Activated T-helper 1 cell treated with Interleukin-2 at 50 U/mL for 16 hours (primary cell): ENCODE data around the gene C20orf96.

Experiments used
- DNase-seq: peaks from one replicate; pipeline ENCODE4 v3.0.0-alpha.2; 2020; ENCODE audit warnings: low read depth

Gene C20orf96

DNA sequence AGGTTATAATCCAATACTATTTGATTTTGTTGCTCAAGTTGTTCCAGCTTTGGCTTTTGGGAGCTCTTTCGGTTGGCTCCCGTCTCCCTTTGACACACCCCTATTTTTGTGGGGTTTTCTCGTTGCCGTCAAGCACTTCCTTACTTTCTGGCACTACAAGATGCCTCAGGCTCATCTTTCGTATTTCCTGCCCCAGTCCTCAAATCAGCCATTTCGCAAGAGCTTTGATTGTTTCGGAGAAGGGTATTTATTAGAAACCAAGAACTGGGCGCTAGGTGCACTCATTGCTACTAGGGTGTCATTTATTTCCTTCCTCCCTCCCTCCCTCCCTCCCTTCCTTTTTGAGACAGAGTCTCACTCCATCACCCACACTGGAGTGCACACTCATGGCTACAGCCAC lies 21.5 kb upstream of the C20orf96 start:
- no peak for DNase-seq

- no peak for DNase-seq
Observed at GRCh38 chr20:311609-312008, 21.1 kb upstream of the C20orf96 start.

- DNase-seq = no peak
Observed at GRCh38 chr20:310645-311044, 20.1 kb upstream of the C20orf96 start.

DNA sequence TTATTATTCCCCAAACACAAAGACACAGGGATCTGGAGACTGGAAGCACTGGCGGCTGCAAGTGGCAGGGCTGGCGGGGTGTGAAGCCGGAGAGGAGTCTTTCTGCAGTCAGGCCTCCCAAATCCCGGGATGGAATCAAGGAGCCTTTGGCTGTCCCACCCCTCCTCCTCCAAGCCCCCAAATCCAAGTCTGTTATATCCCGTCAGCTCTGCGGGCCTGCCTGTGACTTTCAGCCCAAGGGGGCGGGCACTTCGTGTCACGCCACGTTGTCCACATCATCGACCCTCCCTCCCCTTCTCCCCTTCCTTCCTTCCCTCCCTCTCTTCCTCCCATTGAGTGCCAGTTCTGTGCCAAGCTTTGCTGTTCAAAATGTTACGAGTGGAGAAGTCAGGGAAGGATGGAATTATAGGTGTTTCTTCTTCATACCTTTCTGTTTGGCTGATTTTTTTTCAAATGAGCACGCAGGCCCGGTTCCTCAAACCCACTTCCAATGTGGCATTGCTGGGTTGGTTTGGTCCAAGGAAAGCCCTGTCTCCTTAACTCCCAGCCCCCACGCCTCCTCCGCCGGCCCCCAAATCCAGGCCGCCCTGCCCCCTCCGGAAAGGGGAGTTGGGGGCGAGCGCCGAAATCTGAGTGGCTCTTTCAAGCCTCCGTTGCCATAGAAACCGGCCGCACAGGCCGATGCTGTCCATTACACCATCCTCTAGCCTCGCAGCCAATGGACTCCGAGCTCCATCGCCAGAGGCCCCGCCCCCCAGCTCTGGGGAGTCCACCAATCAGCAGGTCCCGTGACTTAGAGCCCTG lies 19.5 kb upstream of the C20orf96 start:
- peak; percentile 44 for DNase-seq

- DNase-seq = no peak
Observed at GRCh38 chr20:309306-309840, 18.8 kb upstream of the C20orf96 start.

DNA sequence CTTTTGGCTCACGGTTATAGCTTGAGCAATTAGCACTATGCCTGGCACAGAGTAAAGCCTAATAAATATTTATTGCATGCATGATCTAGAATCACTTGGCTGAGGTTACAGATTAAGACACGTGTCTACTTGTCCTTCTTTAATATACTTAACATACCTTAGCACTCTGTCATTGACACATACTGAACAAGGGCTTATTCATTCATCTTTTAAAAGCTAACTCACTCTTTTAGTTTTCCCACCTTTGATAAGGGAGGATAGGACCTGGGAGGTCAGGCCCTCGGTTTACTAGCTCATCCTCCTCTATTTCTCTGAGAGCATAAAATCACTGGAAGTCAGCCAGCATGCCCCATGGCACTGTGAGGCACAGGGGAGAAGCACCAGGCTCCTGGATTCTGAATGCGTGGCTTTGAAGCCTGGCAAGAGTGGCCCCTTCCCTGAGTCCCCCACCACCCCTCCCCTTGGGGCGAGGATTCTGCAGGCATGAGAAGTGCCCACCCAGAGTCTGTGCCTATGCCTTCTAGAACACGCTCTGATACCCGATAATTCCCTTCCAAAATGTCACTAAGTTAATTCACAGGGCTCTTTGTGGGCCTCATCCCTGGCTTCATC lies 18.0 kb upstream of the C20orf96 start:
- DNase-seq = no peak

DNA sequence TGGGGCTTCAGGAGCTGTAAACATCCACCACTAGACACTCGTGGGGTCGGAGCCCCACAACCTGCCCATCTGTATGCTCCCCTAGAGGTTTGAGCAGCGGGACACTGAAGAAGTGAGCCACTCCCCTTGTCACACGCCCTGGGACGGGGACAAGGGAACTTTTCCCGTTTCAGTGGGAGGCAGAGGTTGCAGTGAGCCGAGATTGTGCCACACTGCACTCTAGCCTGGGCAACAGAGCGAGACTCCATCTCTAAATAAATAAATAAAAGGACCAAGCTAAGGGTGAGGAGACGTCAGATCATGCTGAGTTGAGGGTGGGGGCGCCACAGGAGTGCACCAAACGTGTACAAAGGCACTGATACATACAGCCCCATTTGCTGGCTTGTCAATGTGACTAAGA lies 15.2 kb upstream of the C20orf96 start:
- no peak for DNase-seq

DNA sequence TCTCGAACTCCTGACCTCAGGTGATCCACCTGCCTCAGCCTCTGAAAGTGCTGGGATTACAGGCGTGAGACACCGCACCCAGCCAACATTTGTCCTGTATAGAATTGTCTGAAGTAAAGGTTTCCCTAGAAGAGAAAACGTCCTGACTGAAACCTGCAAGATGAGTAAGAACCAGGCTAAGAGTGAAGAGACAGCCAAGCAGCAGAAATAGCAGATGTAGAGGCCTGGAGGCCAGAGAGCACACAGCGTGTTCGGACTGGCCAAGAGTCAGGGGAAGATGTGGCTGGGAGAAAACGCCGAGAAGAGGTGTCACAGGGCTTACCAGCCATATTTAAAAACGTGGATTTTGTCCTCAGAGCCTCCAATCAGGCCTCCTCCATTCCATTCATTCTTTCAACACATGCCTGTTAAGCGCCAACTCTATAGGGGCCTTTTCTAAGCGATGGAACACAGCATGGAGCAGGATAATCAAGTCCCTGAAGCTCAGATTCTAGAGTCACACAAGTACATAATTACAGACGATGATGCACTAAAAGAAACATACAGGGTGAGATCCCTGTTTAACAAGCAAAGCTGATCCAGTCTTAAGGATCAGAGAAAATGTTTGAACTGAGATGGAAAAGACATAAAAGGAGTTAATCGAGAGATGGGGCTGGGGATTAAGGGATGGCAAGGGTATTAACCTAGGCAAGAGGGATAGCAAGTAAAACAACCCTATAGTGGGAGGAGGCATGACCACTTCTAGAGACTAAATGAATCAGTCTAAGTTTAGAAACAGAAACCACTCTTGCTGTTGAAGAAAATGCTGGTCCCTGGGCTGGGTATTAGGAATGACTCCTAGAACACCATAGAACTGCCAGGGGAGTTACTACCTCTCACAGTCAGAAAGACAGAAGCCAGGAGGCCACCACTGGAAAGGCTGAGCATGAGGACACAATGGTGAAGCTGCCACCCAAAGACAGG lies 11.6 kb upstream of the C20orf96 start:
- DNase-seq = no peak

DNA sequence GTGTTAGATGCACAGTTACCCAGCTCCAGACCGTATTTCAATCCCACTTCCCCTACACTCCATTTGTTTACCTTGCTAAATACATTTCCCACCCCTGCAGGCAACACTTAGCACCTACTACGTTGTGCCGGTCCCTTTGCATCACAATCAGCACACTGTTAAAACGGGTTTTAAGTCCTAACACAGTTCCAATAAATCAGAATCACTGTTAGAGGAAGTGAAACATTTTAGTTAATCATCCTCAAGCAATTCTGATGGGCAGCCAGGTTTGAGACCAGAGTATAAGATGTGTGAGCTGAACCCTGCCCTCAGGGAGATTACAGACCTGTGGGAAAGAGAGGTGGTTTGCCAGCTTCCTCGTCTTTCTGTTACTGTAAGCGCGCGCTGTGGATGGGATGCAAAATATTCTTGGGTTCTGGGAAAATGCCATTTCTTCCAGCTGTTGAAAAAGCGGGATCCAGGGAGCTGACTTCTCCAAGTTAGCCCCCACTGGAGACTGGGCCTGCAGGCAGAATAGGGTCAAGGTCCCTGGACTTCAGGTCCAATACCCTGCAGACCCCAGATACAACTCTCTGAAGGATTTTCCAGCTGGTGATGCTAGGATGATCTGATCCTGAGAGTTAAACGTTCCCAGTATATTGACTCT lies 9.9 kb upstream of the C20orf96 start:
- no peak for DNase-seq

GRCh38 chr20:298776-299391 lies 8.3 kb upstream of the C20orf96 start:
- no peak for DNase-seq

GRCh38 chr20:297925-298775 lies 7.6 kb upstream of the C20orf96 start:
- peak; percentile 22 for DNase-seq

DNA sequence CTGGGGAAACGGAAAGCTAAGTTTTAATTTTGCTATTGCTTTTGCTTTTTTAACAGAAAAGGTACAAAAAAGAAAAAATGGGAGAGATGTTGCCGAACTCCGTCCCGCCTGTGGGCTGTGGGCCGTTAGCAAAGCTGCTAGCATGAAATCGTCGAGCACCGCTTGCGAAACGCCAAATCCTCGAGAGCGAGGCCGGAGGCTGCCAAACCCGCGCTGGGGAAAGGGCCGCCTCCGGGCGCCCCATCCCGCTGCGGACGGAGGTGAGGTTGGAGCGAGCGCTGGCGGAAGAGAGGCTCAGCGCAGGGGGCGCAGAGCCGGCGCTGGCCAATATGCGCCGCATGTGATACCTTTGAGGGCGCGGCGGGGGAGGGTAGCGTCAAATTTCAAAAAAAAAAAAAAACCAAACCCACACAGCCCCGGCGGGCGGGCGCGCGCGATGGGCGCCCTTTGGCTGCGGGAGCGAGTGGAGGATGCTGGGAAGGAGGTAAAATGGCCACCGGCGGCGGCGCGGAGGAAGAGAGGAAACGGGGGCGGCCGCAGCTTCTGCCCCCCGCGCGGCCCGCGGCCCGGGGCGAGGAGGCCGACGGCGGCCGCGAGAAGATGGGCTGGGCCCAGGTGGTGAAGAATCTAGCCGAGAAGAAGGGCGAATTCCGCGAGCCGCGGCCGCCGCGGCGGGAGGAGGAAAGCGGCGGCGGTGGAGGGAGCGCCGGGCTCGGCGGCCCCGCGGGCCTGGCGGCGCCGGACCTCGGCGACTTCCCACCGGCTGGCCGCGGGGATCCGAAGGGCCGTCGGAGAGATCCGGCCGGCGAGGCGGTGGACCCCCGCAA lies 6.8 kb upstream of the C20orf96 start, which contains the start of gene ZCCHC3:
Gene ZCCHC3, plus strand, starts transcription at position 473 of the 827 bp plus-strand sequence. Its CDS starts 17 bp downstream, at position 490.
- DNase-seq = peak; percentile 74

- no peak for DNase-seq
Observed at GRCh38 chr20:295804-296203, 5.3 kb upstream of the C20orf96 start.

- DNase-seq = no peak
Observed at GRCh38 chr20:294602-295001, 4.1 kb upstream of the C20orf96 start.

- DNase-seq = no peak
Observed at GRCh38 chr20:289693-290083, 862 bp downstream of the C20orf96 start.

DNA sequence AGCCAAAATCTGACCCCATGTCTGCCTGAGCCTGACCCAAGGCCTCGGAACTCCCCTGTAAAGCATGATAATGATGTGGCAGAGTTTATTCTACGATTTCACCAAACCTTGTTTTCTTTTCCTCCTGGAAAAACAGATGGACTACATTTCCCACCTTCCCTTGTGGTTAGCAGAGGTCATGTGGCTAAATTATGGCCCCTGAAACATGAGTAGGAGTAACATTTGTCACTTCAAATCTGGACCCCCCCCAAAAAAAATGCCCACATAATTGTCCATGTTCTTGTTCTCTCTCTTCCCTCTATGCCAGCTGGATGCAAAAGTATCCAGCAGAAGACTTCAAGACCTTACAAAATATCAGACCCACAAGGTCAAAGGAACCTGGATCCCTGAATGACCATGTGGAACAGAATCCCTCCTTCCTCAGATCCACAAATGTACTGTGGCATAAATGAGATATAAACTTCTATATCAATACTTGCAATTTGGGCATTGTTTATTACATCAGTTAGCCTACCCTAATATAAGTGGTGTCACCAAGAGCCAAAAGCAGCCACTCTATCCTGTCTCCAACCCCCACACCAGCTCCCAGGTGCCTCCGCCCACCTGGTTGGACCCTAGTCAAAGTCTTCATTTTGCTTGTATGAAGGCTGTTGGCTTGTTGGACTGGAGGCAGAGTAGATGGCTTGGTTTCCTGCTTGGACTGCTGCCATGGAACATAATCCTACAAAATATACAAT lies 1.4 kb downstream of the C20orf96 start:
- no peak for DNase-seq

DNA sequence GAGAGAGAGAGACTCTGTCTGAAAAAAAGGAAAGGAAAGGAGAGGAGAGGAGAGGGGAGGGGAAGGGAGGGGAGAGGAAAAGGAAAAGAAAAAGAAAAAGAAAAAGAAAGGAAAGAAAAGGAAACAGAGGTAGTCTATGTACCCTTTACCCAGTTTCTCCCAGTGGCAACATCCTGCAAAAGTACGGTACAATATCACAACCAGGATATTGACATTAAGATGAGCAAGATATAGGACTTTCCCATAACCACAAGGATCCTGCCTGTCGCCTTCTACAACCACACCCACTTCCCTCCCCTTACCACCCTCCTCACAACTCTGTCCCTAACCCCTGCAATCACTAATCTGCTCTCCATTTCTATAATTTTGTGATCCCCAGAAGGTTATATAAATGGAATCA lies 4.0 kb downstream of the C20orf96 start:
- no peak for DNase-seq

GRCh38 chr20:284172-284571 lies 6.4 kb downstream of the C20orf96 start:
- DNase-seq = no peak
